MM.1S (cell line): ENCODE data around the gene RASGRF2.

Experiments
- CTCF ChIP-seq: fragments of 300-600 bp; sonication (generic); IDR thresholded peaks from 2 replicates; pipeline ENCODE4 v1.5.1; 2016; ENCODE audit warnings: antibody characterized with exemption, low read length, mixed read lengths
- EZH2 ChIP-seq: fragments of 300-600 bp; sonication (generic); optimal IDR thresholded peaks from 2 replicates; pipeline ENCODE3; 2017; ENCODE audit warnings: low read depth, mild to moderate bottlenecking, antibody characterized with exemption, low read length, mixed read lengths

DNA sequence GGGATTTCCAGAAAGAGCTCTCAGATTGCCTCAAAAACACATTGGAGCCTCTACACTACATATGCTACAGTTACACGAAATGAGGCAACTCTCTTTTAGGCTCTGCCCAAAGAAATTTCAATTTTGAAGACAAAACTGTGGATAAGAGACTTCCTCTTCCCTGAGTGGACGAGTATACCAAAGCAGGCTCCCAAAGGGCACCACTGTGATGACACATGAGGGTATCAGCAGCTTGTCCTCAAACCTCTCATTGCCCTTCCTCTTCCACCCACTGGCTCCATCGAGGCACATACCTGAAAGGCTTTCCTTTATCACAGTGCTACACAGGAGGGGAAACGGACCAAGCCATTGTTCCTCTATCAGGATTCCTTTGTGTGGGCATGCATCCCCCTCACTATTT is 284.3 kb downstream of the RASGRF2 start:
- TF ChIP-seq CTCF (no peak), EZH2 (no peak)
